ENCODE results near the gene ABCC1. TPM values are rescaled to one million over a fixed set of nuclear protein-coding genes. Genes with fewer than 3 reads are reported as not detected.

ABCC1 gene
- total RNA-seq, 8 experiments from 2014 or later, result 8.6 to 117 (median 11.9) TPM

DNA sequence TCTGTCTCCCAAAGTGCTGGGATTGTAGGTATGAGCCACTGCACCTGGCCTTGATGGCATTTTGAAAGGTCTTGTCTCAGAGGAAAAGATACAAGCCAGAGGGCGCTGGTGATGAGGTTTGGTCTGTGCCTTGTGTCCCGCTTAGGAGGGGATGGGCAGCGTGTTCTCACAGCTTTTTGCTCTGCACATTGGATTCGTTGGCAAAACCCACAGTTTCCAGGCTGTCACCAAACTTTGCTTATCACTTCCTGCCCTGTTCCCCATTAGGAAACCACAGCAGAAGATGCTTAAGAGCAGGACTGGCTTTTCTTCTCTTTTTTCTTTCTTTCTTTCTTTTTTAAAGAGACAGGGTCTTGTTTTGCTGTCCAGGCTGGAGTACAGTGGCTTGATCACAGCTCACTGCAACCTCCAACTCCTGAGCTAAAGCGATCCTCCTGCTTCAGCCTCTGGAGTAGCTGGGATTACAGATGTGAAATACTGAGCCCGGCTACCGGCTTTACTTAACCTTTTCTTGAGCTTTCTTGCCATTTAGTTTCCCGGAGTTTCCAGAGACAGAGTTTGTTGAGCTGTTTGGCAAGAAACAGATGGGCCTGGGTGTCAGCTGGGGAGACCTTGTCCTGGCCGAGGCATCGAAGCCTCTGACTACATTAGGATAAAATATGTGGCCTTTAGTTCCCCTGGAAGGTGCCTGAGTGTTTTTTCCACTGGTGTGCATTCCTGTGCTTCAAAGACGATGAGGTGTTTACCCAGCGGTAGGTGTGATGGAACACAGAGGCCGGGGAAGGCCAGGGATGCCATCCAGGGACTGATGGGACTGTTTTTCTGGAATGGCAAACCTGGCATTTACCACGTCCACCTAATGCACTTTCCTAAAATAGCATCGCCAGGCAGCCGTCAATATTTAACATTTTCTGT, 112.9 kb downstream of the ABCC1 start:
- no peaks in the 10 kb centered on the region for H3K4me1 ChIP-seq (replicated peaks in 1 of 2)
- no peak overlapping the region for H3K27ac ChIP-seq
- WGBS, 10 experiments, result 56 to 100% (median 84%) methylated on average over 1 to 15 of the region's 16 CpGs
- H3K4me3 ChIP-seq, result no peak overlapping the region
- in situ Hi-C loops (cut with MboI; ENCODE audit: low pct_unique_long_range_greater_than_20kb in 2 of 9, low sequenced_read_pairs in 9 of 9, unreplicated experiment in 9 of 9), result no loop called here
- ATAC-seq (replicated peaks in 6 of 8), result no peak

DNA sequence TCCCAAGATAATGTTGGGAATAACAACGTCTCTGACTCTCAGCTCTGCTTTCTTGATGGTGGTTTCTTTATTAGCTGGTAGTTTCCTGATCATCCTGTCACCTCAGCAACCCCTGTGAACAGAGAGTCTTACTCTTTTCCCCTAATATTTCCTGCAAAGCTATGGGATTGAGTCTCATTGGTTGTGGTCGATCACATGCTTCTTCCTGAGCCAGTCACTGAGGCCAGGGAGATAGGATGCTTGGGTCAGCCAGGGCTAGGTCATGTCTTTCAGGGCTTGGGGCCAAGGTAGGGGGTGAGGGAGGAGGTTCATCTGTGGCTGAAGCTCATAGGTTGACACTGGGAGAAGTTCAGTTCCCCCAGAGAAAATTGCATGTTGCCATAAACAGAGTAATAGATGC, 114.3 kb downstream of the ABCC1 start:
- no peak for ATAC-seq (replicated peaks in 6 of 8)
- in situ Hi-C loops (cut with MboI; ENCODE audit: low pct_unique_long_range_greater_than_20kb in 2 of 9, low sequenced_read_pairs in 9 of 9, unreplicated experiment in 9 of 9), result no loop called here
- WGBS, 10 experiments, result 29 to 100% (median 83%) methylated on average over 1 to 2 of the region's 2 CpGs; no CpG with 5 or more reads in 2 of the 10 experiments

GRCh38 chr16:16064874-16065384, 115.5 kb downstream of the ABCC1 start:
- Histone ChIP-seq H3K4me3 (no peak overlapping the region), H3K27ac (no peak overlapping the region), H3K4me1 (replicated peaks in 1 of 2) (no peaks in the 10 kb centered on the region)
- no peak for ATAC-seq (replicated peaks in 6 of 8)
- in situ Hi-C loops (cut with MboI; ENCODE audit: low pct_unique_long_range_greater_than_20kb in 2 of 9, low sequenced_read_pairs in 9 of 9, unreplicated experiment in 9 of 9), result no loop called here
- 60 to 100% (median 100%) methylated on average over 1 to 3 of the region's 4 CpGs; no CpG with 5 or more reads in 3 of the 10 experiments for WGBS, 10 experiments

More for the DNA sequence above, 114.3 kb downstream of the ABCC1 start:
- H3K27ac ChIP-seq, result no peak overlapping the region
- H3K4me3 ChIP-seq, result no peak overlapping the region
- no peaks in the 10 kb centered on the region for H3K4me1 ChIP-seq (replicated peaks in 1 of 2)

- 10 to 100% (median 92%) methylated on average over 1 to 12 of the region's 13 CpGs; no CpG with 5 or more reads in 2 of the 10 experiments for WGBS, 10 experiments
- Histone ChIP-seq H3K4me3 (no peak overlapping the region), H3K27ac (no peak overlapping the region), H3K4me1 (replicated peaks in 1 of 2) (no peaks in the 10 kb centered on the region)
- in situ Hi-C loops (cut with MboI; ENCODE audit: low pct_unique_long_range_greater_than_20kb in 2 of 9, low sequenced_read_pairs in 9 of 9, unreplicated experiment in 9 of 9), result no loop called here
- ATAC-seq (replicated peaks in 6 of 8), result no peak
These were observed 117.7 kb downstream of the ABCC1 start for GRCh38 chr16:16067127-16067526.

- 20 to 95% (median 80%) methylated on average over 1 to 5 of the region's 11 CpGs; no CpG with 5 or more reads in 3 of the 10 experiments for WGBS, 10 experiments
- in situ Hi-C loops (cut with MboI; ENCODE audit: low pct_unique_long_range_greater_than_20kb in 2 of 9, low sequenced_read_pairs in 9 of 9, unreplicated experiment in 9 of 9), result loop anchor here in 1 of 9 experiments (10.0 kb wide), 1 partner anchor 57 kb away; no protein-coding TSS in a partner anchor
- Histone ChIP-seq H3K27ac (no peak overlapping the region), H3K4me1 (replicated peaks in 1 of 2) (no peaks in the 10 kb centered on the region), H3K4me3 (no peak overlapping the region)
- ATAC-seq (replicated peaks in 6 of 8), result no peak
These were observed 122.3 kb downstream of the ABCC1 start for GRCh38 chr16:16071631-16072244.

GRCh38 chr16:16073001-16073545, 123.7 kb downstream of the ABCC1 start:
- no peaks in the 10 kb centered on the region for H3K4me1 ChIP-seq (replicated peaks in 1 of 2)
- in situ Hi-C loops (cut with MboI; ENCODE audit: low pct_unique_long_range_greater_than_20kb in 2 of 9, low sequenced_read_pairs in 9 of 9, unreplicated experiment in 9 of 9), result loop anchor here in 1 of 9 experiments (10.0 kb wide), 1 partner anchor 58 kb away; no protein-coding TSS in a partner anchor
- 81 to 100% (median 94%) methylated on average over 1 to 2 of the region's 2 CpGs; no CpG with 5 or more reads in 3 of the 10 experiments for WGBS, 10 experiments
- H3K4me3 ChIP-seq, result no peak overlapping the region
- no peak for ATAC-seq (replicated peaks in 6 of 8)
- no peak overlapping the region for H3K27ac ChIP-seq

DNA sequence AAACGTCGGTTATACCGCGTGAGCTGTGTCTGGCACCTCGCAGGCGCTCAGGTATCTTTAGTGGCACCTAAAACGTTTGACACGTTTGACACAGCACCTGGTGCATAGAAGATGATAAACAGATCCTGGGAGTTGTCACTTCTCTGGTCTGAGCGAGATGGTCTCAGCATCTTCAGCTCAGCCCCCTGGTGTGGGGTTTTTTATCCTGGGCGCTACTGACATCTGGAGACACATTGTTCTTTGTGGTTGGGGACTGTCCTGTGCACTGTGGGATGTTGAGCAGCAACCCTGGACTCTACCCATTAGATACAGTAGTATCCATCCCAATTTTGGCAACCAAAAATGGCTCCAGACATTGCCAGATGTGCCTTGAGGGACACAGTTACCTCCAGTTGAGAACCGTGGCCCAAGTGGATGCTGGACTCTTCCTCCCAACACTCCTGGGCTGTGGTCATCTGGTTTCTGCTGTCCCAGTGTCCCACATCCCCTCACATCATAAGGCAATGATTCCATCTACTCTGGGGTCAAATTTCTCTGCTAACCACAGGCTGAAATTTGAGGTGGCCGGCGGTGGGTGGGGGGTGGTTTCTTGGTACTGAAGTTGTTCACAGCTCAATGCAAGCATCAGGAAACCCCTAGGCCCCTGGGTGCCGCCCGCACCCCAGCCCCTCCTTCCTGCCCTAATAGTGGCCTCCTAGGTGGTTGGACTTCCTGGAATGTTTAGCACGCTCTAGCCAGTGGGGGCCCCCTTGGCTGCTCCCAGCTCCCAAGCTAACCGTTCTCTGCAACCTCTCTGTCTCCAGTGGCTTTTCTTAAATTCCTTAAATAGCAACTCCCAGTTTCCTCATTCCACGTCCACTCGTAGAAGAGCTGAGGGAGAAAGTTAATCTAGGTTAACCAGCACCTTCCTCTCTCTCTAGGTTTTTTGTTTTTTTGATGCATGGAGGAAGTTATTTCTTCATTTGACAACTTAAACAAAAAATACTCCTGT, 124.8 kb downstream of the ABCC1 start:
- ATAC-seq (replicated peaks in 6 of 8), result peak in 3 of 8 experiments; percentile 20 to 75 (median 63)
- Histone ChIP-seq H3K4me1 (replicated peaks in 1 of 2) (no peaks in the 10 kb centered on the region), H3K27ac (no peak overlapping the region), H3K4me3 (no peak overlapping the region)
- in situ Hi-C loops (cut with MboI; ENCODE audit: low pct_unique_long_range_greater_than_20kb in 2 of 9, low sequenced_read_pairs in 9 of 9, unreplicated experiment in 9 of 9), result loop anchor here in 1 of 9 experiments (10.0 kb wide), 1 partner anchor 59 kb away; no protein-coding TSS in a partner anchor
- 40 to 100% (median 69%) methylated on average over 1 to 11 of the region's 19 CpGs; no CpG with 5 or more reads in 2 of the 10 experiments for WGBS, 10 experiments

DNA sequence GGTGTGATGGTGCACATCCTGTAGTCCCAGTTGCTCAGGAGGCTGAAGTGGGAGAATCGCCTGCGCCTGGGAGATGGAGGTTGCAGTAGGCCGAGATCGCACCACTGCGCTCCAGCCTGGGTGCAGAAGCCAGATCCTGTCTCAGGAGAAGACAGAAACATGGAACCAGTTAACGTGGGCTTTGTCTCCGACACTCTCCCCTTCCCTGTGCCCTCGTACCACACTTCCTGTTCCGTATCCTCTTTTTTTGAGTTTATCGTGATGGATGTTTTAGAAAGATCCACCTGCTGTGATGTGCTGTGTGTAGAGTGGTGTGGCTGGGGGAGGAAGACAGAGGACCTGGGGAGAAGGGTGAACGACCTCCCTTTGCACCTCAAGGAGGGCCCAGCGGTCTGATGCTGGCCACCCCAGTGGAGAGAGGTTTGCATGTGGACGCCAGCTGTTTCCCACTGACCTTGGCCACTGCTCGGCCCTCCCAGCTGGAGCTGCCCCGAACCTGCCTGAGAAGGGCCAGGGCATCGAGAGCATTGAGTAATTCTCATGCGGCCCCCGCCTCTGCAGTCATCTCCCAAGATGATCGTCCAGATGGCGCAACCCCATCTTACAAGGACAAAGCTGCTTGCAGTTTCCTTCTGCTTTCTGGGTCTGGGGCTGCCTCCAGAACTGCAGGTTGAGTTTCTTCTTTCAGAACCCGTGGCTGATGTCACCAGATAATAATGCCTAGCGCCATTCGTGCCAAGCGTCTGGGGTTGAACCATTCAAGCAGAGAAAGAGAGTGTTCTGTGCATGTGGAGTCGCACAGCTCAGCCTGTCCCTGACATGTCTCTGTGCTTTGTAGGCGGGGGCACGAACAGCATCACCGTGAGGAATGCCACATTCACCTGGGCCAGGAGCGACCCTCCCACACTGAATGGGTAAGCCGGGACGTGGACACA, 126.3 kb downstream of the ABCC1 start:
- no peak overlapping the region for H3K4me3 ChIP-seq
- ATAC-seq (replicated peaks in 6 of 8), result no peak
- WGBS, 10 experiments, result 50 to 100% (median 95%) methylated on average over 1 to 18 of the region's 31 CpGs; no CpG with 5 or more reads in 2 of the 10 experiments
- in situ Hi-C loops (cut with MboI; ENCODE audit: low pct_unique_long_range_greater_than_20kb in 2 of 9, low sequenced_read_pairs in 9 of 9, unreplicated experiment in 9 of 9), result loop anchor here in 1 of 9 experiments (10.0 kb wide), 1 partner anchor 61 kb away; no protein-coding TSS in a partner anchor
- H3K4me1 ChIP-seq (replicated peaks in 1 of 2), result no peaks in the 10 kb centered on the region
- H3K27ac ChIP-seq, result no peak overlapping the region

DNA sequence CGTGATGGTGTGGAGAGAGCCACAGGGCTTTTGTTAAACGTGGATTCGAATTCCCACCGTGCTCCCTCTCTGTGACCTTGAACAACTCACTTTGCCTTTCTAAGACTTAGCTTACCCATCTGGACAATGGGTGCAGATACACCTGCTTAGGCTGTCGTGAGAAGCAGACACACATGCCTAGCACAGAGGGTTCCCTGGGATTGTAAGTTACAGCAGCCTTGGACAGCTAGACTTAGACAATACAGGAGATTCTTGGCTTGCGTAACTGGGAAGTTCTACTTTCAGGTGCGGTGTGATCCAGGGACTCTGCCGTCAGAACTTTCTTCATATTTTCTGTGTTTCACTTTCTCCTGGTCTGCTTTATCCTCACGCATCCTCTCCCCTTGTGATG, 127.0 kb downstream of the ABCC1 start:
- 92 to 100% (median 97%) methylated on average over 1 to 7 of the region's 9 CpGs; no CpG with 5 or more reads in 2 of the 10 experiments for WGBS, 10 experiments

DNA sequence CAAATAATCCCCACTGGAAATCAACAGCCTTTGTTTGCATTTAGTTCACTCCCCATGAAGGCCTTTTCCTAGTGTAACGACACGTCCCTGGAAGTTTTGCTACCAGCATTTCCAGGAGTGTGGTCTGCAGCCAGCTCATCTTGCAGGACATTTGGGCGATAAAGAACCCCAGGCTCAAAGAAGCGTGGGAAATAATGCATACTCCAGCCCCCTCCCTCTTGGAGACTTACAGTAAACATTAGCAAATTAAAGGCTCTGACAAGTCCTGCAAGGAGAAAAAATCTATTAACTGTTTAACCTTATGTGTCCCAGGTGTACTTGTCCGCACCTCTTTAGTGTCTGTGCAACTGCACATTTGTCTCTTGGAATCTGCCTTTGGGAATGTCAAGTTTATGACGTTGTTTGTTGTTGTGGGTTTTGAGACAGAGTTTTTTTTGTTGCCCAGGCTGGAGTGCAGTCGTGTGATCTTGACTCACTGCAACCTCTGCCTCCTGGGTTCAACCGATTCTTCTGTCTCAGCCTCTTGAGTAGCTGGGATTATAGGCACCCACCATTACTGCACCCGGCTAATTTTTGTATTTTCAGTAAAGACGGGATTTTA, 131.1 kb downstream of the ABCC1 start:
- WGBS, 10 experiments, result 33 to 100% (median 89%) methylated on average over 1 to 9 of the region's 10 CpGs; no CpG with 5 or more reads in 1 of the 10 experiments
- H3K27ac ChIP-seq, result no peak overlapping the region
- in situ Hi-C loops (cut with MboI; ENCODE audit: low pct_unique_long_range_greater_than_20kb in 2 of 9, low sequenced_read_pairs in 9 of 9, unreplicated experiment in 9 of 9), result no loop called here
- no peak for ATAC-seq (replicated peaks in 6 of 8)
- no peaks in the 10 kb centered on the region for H3K4me1 ChIP-seq (replicated peaks in 1 of 2)
- no peak overlapping the region for H3K4me3 ChIP-seq

More for the DNA sequence above, 127.0 kb downstream of the ABCC1 start:
- H3K4me3 ChIP-seq, result no peak overlapping the region
- in situ Hi-C loops (cut with MboI; ENCODE audit: low pct_unique_long_range_greater_than_20kb in 2 of 9, low sequenced_read_pairs in 9 of 9, unreplicated experiment in 9 of 9), result loop anchor here in 1 of 9 experiments (10.0 kb wide), 1 partner anchor 62 kb away; no protein-coding TSS in a partner anchor
- no peak overlapping the region for H3K27ac ChIP-seq
- H3K4me1 ChIP-seq (replicated peaks in 1 of 2), result no peaks in the 10 kb centered on the region
- no peak for ATAC-seq (replicated peaks in 6 of 8)

GRCh38 chr16:16081141-16081540, 131.7 kb downstream of the ABCC1 start:
- 13 to 100% (median 97%) methylated on average over 1 to 3 of the region's 3 CpGs; no CpG with 5 or more reads in 2 of the 10 experiments for WGBS, 10 experiments
- Histone ChIP-seq H3K27ac (no peak overlapping the region), H3K4me3 (no peak overlapping the region), H3K4me1 (replicated peaks in 1 of 2) (no peaks in the 10 kb centered on the region)
- no peak for ATAC-seq (replicated peaks in 6 of 8)
- in situ Hi-C loops (cut with MboI; ENCODE audit: low pct_unique_long_range_greater_than_20kb in 2 of 9, low sequenced_read_pairs in 9 of 9, unreplicated experiment in 9 of 9), result no loop called here

Data from motor neuron (in vitro differentiated cells).